ENCODE data around the gene NAPA. TPM values are rescaled to one million over a fixed set of nuclear protein-coding genes. Genes with fewer than 3 reads are reported as not detected.
A peak's percentile ranks its signal among the peaks of the same experiment; 100 is the strongest.

Gene NAPA
- total and polyA plus RNA-seq, 3 donors from 2014 or later, result 194 to 257 (median 227) TPM

- peak; percentile 85 for DNase-seq
- Histone ChIP-seq H3K4me1 (peaks cover 70% of the 10 kb centered on the region), H3K36me3 (ENCODE audit: low read depth, missing control alignments) (no peaks in the 10 kb centered on the region), H3K9me3 (no peaks in the 10 kb centered on the region), H3K27me3 (no peaks in the 10 kb centered on the region), H3K4me3 (no peak overlapping the region), H3K27ac (peak overlapping the region; percentile 72 to 95)
- WGBS, 2 donors, result 28% methylated on average over 6 of the region's 6 CpGs; no CpG with 5 or more reads in 1 of the 2 donors
- TF ChIP-seq POLR2A (IDR thresholded peaks at IDR 0.05), result no peak
- TF ChIP-seq, protein P1, sequence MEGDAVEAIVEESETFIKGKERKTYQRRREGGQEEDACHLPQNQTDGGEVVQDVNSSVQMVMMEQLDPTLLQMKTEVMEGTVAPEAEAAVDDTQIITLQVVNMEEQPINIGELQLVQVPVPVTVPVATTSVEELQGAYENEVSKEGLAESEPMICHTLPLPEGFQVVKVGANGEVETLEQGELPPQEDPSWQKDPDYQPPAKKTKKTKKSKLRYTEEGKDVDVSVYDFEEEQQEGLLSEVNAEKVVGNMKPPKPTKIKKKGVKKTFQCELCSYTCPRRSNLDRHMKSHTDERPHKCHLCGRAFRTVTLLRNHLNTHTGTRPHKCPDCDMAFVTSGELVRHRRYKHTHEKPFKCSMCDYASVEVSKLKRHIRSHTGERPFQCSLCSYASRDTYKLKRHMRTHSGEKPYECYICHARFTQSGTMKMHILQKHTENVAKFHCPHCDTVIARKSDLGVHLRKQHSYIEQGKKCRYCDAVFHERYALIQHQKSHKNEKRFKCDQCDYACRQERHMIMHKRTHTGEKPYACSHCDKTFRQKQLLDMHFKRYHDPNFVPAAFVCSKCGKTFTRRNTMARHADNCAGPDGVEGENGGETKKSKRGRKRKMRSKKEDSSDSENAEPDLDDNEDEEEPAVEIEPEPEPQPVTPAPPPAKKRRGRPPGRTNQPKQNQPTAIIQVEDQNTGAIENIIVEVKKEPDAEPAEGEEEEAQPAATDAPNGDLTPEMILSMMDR (IDR thresholded peaks at IDR 0.05), result no peak
- intact Hi-C loops (cut with DNase I; ENCODE audit: low total_unique reads), result loop anchor here (10.0 kb wide), 1 partner anchor 76 kb away; no protein-coding TSS in a partner anchor
These were observed 3.7 kb downstream of the NAPA start for GRCh38 chr19:47511128-47511517.

DNA sequence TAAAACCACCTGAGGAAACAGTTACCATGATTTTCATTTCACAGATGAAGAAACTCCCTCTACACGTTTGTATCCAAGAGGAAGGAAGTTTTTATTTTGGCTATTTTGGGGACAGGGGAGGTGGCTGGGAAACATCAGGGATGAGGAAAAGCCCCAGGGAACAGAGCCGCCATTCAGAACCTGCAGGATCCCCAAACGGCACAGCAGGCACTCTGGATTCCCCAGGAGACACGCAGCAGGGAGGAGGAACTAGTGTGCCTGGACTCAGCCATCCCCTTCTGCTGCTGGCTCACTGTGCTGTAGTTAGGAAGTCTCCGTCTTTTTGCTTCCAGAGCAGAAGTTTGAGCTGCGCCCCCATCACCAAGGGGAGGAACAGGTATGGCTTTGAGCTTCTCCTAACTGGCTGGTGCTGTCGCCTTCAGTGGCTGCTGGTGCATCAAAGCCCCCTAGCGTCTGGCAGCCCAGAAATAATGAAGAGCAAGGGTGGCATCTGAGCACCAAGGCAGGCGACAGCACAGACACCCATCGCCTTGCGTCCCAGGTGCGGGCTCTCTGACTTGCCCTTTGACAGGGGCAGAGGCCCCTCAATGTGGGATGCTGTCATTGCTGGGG lies 4.2 kb downstream of the NAPA start:
- Histone ChIP-seq H3K4me1 (peaks cover 70% of the 10 kb centered on the region), H3K4me3 (no peak overlapping the region), H3K9me3 (no peaks in the 10 kb centered on the region), H3K27ac (peak overlapping the region; percentile 72 to 95), H3K36me3 (ENCODE audit: low read depth, missing control alignments) (no peaks in the 10 kb centered on the region), H3K27me3 (no peaks in the 10 kb centered on the region)
- 52 to 53% methylated on average over 9 to 12 of the region's 12 CpGs for WGBS, 2 donors
- no peak for TF ChIP-seq POLR2A (IDR thresholded peaks at IDR 0.05)
- TF ChIP-seq, protein P1 (IDR thresholded peaks at IDR 0.05), result no peak
- intact Hi-C loops (cut with DNase I; ENCODE audit: low total_unique reads), result loop anchor here (10.0 kb wide), 1 partner anchor 76 kb away; no protein-coding TSS in a partner anchor
- no peak for DNase-seq

DNA sequence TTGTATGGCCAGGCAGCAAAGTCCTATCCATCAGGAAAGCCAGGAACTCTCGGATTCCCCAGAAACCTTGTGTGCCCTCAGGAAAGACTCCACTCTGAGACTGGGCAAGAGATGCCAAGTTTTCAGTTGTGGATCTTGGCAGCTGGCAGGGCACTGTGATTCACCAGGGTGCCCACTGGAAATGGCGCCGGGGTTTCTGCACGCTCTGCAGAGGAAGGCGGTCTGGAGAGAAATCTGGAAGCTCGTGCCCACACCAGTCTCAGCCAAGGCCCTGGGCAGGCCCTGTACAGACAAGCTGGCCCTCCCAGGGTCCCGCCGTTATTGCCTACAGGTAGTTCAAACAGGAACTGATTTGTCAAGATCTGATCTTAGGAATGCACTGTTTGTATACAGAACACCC lies 4.9 kb downstream of the NAPA start:
- peaks cover 70% of the 10 kb centered on the region for H3K4me1 ChIP-seq
- H3K4me3 ChIP-seq, result no peak overlapping the region
- 67 to 72% methylated on average over 6 to 8 of the region's 8 CpGs for WGBS, 2 donors
- H3K9me3 ChIP-seq, result no peaks in the 10 kb centered on the region
- H3K27me3 ChIP-seq, result no peaks in the 10 kb centered on the region
- no peaks in the 10 kb centered on the region for H3K36me3 ChIP-seq (ENCODE audit: low read depth, missing control alignments)
- no peak for DNase-seq
- intact Hi-C loops (cut with DNase I; ENCODE audit: low total_unique reads), result loop anchor here (10.0 kb wide), 1 partner anchor 75 kb away; no protein-coding TSS in a partner anchor
- TF ChIP-seq, protein P1 (IDR thresholded peaks at IDR 0.05), result no peak
- TF ChIP-seq POLR2A (IDR thresholded peaks at IDR 0.05), result no peak
- H3K27ac ChIP-seq, result peak overlapping the region in 1 of 2 donors; percentile 95

GRCh38 chr19:47509170-47509847 lies 5.6 kb downstream of the NAPA start:
- H3K36me3 ChIP-seq (ENCODE audit: low read depth, missing control alignments), result no peaks in the 10 kb centered on the region
- peaks cover 70% of the 10 kb centered on the region for H3K4me1 ChIP-seq
- no peak overlapping the region for H3K4me3 ChIP-seq
- intact Hi-C loops (cut with DNase I; ENCODE audit: low total_unique reads), result no loop called here
- H3K27ac ChIP-seq, result peak overlapping the region in 1 of 2 donors; percentile 95
- 87 to 88% methylated on average over 20 of the region's 20 CpGs for WGBS, 2 donors
- DNase-seq, result no peak
- no peaks in the 10 kb centered on the region for H3K27me3 ChIP-seq
- TF ChIP-seq, protein P1 (IDR thresholded peaks at IDR 0.05), result no peak
- TF ChIP-seq POLR2A (IDR thresholded peaks at IDR 0.05), result no peak
- H3K9me3 ChIP-seq, result no peaks in the 10 kb centered on the region

Data from testis (tissue), 3 donors.